Right cardiac atrium (tissue), 5 donors: Measurements from ENCODE around the gene FOXA1. TPM values are rescaled to one million over a fixed set of nuclear protein-coding genes. Genes with fewer than 3 reads are reported as not detected.
A peak's percentile ranks its signal among the peaks of the same experiment; 100 is the strongest.

ENCODE experiments used
- ATAC-seq, 2 donors: fragments of 200-7000 bp; cut with Tn5 transposase; one replicate each; pipeline versions ENCODE4 v1.8.0 to v1.9.1; 2020; ENCODE audit warnings: moderate library complexity in 2 of 2, mild to moderate bottlenecking in 1 of 2
- DNase-seq, 3 donors: peaks; one replicate each; pipeline ENCODE4 v3.0.0-alpha.2; 2020
- H3K27ac ChIP-seq: one replicate; pipeline ENCODE4 v1.5.1; 2013; ENCODE audit warnings: mild to moderate bottlenecking, low read length, control low read depth, moderate library complexity
- H3K27me3 ChIP-seq: one replicate; pipeline ENCODE4 v1.6.1; 2013; ENCODE audit not compliant: control insufficient read depth, insufficient read depth
- H3K4me1 ChIP-seq: one replicate; pipeline ENCODE4 v1.6.1; 2013; ENCODE audit warnings: low read length; ENCODE audit not compliant: control insufficient read depth, insufficient read depth
- H3K4me3 ChIP-seq: one replicate; pipeline ENCODE4 v1.5.1; 2013; ENCODE audit warnings: low read length, control low read depth
- H3K9me3 ChIP-seq: one replicate; pipeline ENCODE4 v1.6.1; 2013; ENCODE audit warnings: low read length; ENCODE audit not compliant: control insufficient read depth
- WGBS: extraction: QIAGEN DNeasy Blood & Tissue Kit; methylation state at CpG from one replicate; pipeline ENCODE4 v1.1.7; 2013; 5-methylcytosine and 5-hydroxymethylcytosine counted together
- intact Hi-C, 4 donors: fragments of 100-400 bp; cut with DNase I; formaldehyde crosslinking; loops; one replicate each; pipeline versions ENCODE4 v1.11.0 to v1.14.0; 2022 to 2023
- polyA plus RNA-seq: library from polyadenylated mRNA; stranded (reverse); fragments of 200-250 nt; gene quantifications from one replicate; pipeline ENCODE4 v1.2.3, GENCODE V29; 2013
- total RNA-seq, 4 donors: library from RNA; stranded (reverse); fragmentation: NEBNext Ultra II Directional; extraction: Animal tissue kit (Norgen Biotek cat#: 25700); gene quantifications; one replicate each; pipeline ENCODE4 v1.2.1, GENCODE V29; 2021
- donor health status: healthy with polysubstance abuse.
- donor health status: DM: no; HTN: yes; CAD: no.
- donor health status: DM: no; HTN: no; CAD: no.
- donor health status: DM: no; HTN: yes; CAD: no; lungs with severe emphysema.
- donor health status: DM: yes; HTN: yes; CAD: no.

FOXA1 gene
- total and polyA plus RNA-seq, 5 donors, result not detected

- ATAC-seq, result no peak
- Histone ChIP-seq H3K9me3 (no peaks in the 10 kb centered on the region), H3K27me3 (peaks cover 4% of the 10 kb centered on the region), H3K27ac (no peak overlapping the region), H3K4me1 (peaks cover 2% of the 10 kb centered on the region), H3K4me3 (no peak overlapping the region)
- WGBS, result 25% methylated on average over 4 of the region's 4 CpGs
- DNase-seq, result no peak
- intact Hi-C loops, result no loop called here
These were observed 6.1 kb upstream of the FOXA1 start for GRCh38 chr14:37600880-37601741.

DNA sequence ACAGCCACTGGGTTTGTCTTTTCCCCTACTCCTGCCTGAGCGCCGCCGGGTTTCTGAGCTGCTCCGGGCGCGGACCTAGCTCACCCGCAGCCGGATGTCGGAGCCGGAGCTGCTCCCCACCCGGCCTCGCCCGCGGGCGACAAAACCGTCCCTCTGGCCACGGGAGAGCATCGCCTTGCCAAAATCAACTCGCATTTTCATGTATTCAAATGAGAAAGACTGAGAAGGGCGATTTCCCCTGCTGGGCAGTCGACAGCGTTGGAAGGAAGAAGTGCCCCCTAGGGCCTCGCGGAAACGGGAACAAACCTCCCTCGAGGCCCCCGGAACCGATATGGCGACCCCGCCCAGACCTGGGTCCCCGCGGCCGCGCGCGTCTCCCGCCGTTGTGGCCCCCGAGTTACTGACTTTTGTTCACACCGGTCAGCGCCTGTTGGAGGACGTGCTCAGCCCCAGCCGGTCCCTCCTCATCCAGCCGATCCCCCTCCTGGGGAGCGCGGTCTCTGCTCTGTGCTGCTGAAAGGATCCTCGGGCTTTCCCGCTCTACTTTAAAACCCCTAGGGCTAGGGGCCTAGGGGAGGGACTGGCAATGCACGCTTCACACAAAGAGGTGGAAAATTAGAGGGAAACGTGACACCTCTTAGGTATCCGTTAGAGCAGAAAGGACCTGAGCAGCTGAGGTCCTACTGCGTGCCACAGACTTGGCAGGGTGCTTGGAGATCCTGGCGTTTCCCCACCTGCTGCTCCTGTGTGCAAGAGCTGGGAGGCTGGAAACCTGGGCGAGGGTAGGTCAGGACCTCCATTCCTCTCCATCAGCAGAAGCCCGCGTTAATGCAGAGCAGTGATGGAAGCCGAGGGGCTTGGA is 4.7 kb upstream of the FOXA1 start:
- Histone ChIP-seq H3K4me1 (peaks cover 2% of the 10 kb centered on the region), H3K27ac (no peak overlapping the region), H3K27me3 (peaks cover 4% of the 10 kb centered on the region), H3K4me3 (no peak overlapping the region), H3K9me3 (no peaks in the 10 kb centered on the region)
- 2% methylated on average over 57 of the region's 57 CpGs for WGBS
- peak in 1 of 2 donors; percentile 15 for ATAC-seq
- intact Hi-C loops, result no loop called here
- DNase-seq, result peak in 2 of 3 donors; percentile 26 to 45

DNA sequence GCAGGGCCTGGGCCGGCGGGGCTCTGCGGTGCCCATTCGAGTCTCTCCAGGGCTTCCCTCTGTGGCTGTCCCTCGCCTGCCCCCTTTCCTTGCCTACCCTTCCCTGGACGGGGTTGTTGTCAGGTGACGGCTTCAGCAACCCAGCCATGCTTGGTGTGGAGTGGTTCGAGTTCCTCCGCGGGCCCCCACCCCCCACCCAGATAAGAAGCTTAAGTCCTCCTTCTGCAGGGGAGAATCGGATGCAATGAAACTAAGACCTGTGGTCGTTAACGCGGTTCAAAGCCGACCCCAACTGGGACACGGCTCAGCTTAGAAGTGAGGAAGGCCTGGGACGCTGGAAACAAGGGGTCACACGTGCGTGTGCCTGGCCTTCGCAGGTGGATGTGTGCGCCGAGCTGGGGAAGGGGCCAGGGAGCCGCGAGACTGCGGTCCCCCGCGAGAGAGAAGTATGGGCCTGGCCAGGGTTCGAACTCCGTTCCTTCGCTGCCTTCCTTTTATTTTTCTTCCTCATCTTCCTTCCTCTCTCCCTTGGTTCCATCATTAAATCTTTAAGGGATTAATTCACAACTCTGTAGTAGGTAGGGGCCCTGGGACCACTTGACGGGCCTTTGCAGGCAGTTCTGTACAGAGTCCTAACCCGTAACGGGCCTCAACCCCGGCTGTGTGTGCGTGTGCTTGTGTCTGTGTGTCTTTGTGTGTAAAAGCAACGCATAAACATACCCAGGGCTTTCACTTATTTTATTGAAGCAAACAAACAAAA is 3.9 kb upstream of the FOXA1 start:
- intact Hi-C loops, result no loop called here
- Histone ChIP-seq H3K27ac (no peak overlapping the region), H3K4me3 (no peak overlapping the region), H3K9me3 (no peaks in the 10 kb centered on the region), H3K27me3 (peaks cover 4% of the 10 kb centered on the region), H3K4me1 (peaks cover 2% of the 10 kb centered on the region)
- no peak for ATAC-seq
- 10% methylated on average over 36 of the region's 36 CpGs for WGBS
- peak in 1 of 3 donors; percentile 33 for DNase-seq

DNA sequence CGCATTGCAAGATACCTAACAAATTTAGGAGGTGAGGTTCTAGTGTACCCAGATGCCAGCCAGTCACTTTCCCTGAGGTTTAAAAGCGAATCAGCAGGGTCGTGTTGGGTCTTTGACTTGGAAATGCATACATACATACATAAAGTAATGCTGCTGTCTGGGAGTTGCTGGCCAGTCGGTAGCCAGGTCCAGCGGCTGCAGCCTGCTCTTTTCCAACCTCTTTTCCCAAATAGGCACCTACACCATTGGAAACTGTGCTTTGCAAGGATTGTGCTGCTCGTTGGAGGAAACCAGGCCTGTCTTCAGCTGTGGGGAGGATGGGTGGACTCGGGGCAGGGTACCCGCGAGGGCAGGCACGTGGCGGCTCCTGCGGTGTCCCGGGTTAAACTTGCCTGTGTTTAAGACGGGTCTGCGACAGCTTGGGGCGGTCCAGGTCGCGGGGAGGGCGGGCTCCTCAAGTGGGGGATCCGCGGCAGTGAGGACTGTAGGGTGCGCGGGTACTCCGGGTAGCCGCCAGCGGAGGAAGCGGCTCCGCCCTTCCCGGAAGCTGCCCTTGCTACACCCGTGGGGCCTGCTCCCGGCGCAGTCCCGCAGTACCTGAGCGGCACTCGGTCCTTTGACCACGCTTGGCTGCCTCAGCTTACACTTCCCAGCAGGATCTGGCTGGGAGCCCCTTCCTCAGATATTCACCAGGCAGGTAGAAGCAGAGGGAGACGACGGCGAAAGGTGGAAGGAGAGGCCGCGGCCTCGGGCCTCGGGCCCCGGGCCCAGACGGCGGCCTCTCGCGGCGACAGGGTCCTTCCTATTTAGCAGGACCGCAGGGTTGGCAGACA is 3.1 kb upstream of the FOXA1 start:
- Histone ChIP-seq H3K4me3 (peak overlapping the region; percentile 21), H3K27ac (no peak overlapping the region), H3K27me3 (peaks cover 4% of the 10 kb centered on the region), H3K9me3 (no peaks in the 10 kb centered on the region), H3K4me1 (peaks cover 2% of the 10 kb centered on the region)
- 4% methylated on average over 50 of the region's 50 CpGs for WGBS
- DNase-seq, result peak in 2 of 3 donors; percentile 25 to 30
- peak; percentile 20 to 60 for ATAC-seq
- intact Hi-C loops, result no loop called here

DNA sequence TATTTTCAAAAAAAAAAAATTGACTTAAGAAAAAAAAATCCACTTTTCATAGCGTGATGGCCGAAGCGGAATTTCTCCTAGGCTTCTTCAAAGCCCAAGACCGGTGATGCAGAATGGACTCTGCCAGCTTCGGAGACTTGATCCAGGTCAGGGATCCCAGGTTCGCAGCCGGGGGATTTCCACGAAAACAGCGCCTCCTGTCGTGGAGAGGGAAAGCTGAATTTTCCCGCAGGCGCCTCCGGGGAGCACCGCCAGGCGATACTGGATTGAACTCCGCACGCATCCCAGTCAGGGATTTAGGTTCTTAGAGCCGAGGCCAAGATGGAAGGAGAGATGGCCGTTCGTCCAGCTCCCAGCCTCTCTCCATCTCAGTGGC is 2.5 kb upstream of the FOXA1 start:
- Histone ChIP-seq H3K9me3 (no peaks in the 10 kb centered on the region), H3K4me1 (peaks cover 2% of the 10 kb centered on the region), H3K27me3 (peaks cover 4% of the 10 kb centered on the region), H3K27ac (no peak overlapping the region), H3K4me3 (no peak overlapping the region)
- DNase-seq, result peak in 1 of 3 donors; percentile 14
- no peak for ATAC-seq
- 6% methylated on average over 20 of the region's 20 CpGs for WGBS
- intact Hi-C loops, result no loop called here

DNA sequence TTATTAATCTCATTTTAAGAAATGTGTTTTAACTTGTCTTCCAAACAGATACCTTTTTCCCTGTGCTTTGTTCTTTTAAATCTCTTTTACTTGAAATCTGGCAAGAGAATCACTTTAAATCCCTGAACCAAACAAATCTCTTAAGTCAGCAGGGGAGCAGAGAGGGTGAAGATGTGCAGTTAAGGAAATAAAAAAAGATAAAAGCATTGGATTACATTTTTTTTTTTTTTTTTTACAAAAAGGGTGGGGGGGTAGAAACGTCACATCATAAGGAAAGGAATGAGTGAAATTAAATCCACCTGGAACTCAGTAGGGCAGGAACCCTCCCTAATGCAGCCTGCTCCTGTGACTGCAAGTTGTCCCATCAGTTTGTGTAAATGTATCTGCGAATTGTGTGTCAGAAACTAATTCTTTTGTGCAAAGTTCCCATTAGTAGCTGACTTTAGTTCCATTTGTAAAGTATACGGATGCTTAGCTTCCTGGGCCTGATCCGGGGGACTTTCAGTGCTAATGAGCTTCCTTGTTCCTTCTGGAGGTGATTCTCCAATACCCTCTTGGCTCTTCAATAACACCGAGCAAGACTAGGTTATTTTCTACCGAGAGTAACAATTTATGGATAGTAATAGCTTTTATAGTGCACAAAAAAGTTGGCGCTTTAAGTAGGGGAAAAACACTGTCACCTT is 1.9 kb upstream of the FOXA1 start:
- Histone ChIP-seq H3K27ac (no peak overlapping the region), H3K9me3 (no peaks in the 10 kb centered on the region), H3K4me3 (no peak overlapping the region), H3K4me1 (peaks cover 2% of the 10 kb centered on the region), H3K27me3 (peaks cover 4% of the 10 kb centered on the region)
- no peak for ATAC-seq
- DNase-seq, result no peak
- WGBS, result 12% methylated on average over 7 of the region's 7 CpGs
- intact Hi-C loops, result no loop called here

GRCh38 chr14:37595809-37596621 is 966 bp upstream of the FOXA1 start:
- DNase-seq, result peak in 2 of 3 donors; percentile 21 to 37
- peaks cover 2% of the 10 kb centered on the region for H3K4me1 ChIP-seq
- WGBS, result 4% methylated on average over 46 of the region's 46 CpGs
- peak in 1 of 2 donors; percentile 22 for ATAC-seq
- no peak overlapping the region for H3K27ac ChIP-seq
- no peaks in the 10 kb centered on the region for H3K27me3 ChIP-seq
- H3K9me3 ChIP-seq, result no peaks in the 10 kb centered on the region
- peak overlapping the region; percentile 67 for H3K4me3 ChIP-seq
- intact Hi-C loops, result no loop called here

DNA sequence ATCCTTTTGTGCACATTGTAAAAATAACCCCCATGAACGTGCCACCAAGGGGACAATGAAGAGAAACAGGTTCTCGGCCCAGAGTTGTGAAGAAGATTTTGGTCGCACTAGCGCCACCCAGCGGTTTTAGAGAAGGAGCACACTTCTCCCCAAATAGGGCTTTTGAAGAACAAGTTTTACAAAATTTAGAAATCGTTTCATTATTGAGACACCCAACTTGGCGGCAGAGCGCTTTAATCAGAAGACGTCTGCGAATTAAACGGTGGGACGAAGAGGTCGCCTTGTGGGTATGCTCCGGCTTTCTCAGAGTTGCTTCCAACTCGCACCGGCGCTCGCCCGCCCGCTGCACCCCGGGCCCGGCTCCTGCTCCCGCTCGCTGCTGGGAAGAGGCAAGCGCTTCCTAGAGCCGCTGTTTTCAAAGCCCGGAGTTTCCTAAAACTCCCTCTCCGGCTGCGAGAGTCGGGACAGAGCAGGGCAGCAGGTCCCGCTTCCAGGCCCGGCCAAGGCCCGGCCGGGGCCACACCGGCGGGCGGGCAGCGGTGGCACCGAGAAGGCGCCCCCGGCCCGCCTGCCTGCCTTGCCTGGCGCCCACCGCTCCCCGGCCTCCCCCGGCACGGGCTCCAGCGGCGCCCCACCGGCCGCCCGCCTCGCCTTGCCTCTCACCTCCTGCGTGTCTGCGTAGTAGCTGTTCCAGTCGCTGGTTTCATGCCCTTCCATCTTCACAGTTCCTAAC is 645 bp downstream of the FOXA1 start:
- H3K4me1 ChIP-seq, result peaks cover 2% of the 10 kb centered on the region
- H3K27me3 ChIP-seq, result peaks cover 3% of the 10 kb centered on the region
- H3K9me3 ChIP-seq, result no peaks in the 10 kb centered on the region
- H3K27ac ChIP-seq, result no peak overlapping the region
- intact Hi-C loops, result no loop called here
- 4% methylated on average over 55 of the region's 56 CpGs for WGBS
- peak overlapping the region; percentile 67 for H3K4me3 ChIP-seq
- ATAC-seq (peak in 1 of 2 donors; percentile 23), DNase-seq (peak; percentile 45 to 53 (median 50))
